PC-3 (cell line): Measurements from ENCODE around the gene RHOV.

Source experiments
- CTCF ChIP-seq: fragments of 300-600 bp; sonication (generic); conservative IDR thresholded peaks from 2 replicates; pipeline ENCODE4 v1.5.1; 2017; ENCODE audit warnings: antibody characterized with exemption, low read depth, mild to moderate bottlenecking, low read length
- EZH2phosphoT487 ChIP-seq: fragments of 300-600 bp; sonication (generic); IDR thresholded peaks from 2 replicates; pipeline ENCODE4 v1.6.1; 2018; ENCODE audit warnings: mild to moderate bottlenecking, antibody characterized with exemption, low read length, borderline replicate concordance

GRCh38 chr15:40879609-40880008 is 5.6 kb upstream of the RHOV start:
- TF ChIP-seq CTCF = no peak
- no peak for TF ChIP-seq EZH2phosphoT487
